C1 segment of cervical spinal cord (tissue), 14 donors: Measurements from ENCODE around the gene DPP10.

Source experiments
- DNase-seq, 14 donors: peaks; one replicate each; lab custom pipeline; 2025; lab: John Stamatoyannopoulos, UW

DPP10 gene

GRCh38 chr2:115691409-115691808 is 1249.0 kb downstream of the DPP10 start:
- no peak for DNase-seq

GRCh38 chr2:115694651-115695050 is 1252.2 kb downstream of the DPP10 start:
- no peak for DNase-seq

GRCh38 chr2:115733190-115733775 is 1290.8 kb downstream of the DPP10 start:
- DNase-seq = no peak

GRCh38 chr2:115738111-115738510 is 1295.7 kb downstream of the DPP10 start:
- DNase-seq = no peak

- no peak for DNase-seq
Measured at GRCh38 chr2:115739574-115739973, 1297.1 kb downstream of the DPP10 start.

- no peak for DNase-seq
Measured at GRCh38 chr2:115746151-115746550, 1303.7 kb downstream of the DPP10 start.

- DNase-seq = no peak
Measured at GRCh38 chr2:115757286-115757685, 1314.8 kb downstream of the DPP10 start.

- no peak for DNase-seq
Measured at GRCh38 chr2:115763601-115764000, 1321.2 kb downstream of the DPP10 start.

- no peak for DNase-seq
Measured at GRCh38 chr2:115771516-115771915, 1329.1 kb downstream of the DPP10 start.

- no peak for DNase-seq
Measured at GRCh38 chr2:115774361-115774760, 1331.9 kb downstream of the DPP10 start.

GRCh38 chr2:115779085-115779632 is 1336.7 kb downstream of the DPP10 start:
- DNase-seq = no peak

GRCh38 chr2:115782286-115782685 is 1339.8 kb downstream of the DPP10 start:
- DNase-seq = no peak

- no peak for DNase-seq
Measured at GRCh38 chr2:115796078-115796477, 1353.6 kb downstream of the DPP10 start.

GRCh38 chr2:115807276-115807675 is 1364.8 kb downstream of the DPP10 start:
- DNase-seq = no peak

GRCh38 chr2:115825912-115826311 is 1383.5 kb downstream of the DPP10 start:
- no peak for DNase-seq

- no peak for DNase-seq
Measured at GRCh38 chr2:115833196-115833595, 1390.8 kb downstream of the DPP10 start.

GRCh38 chr2:115838539-115838938 is 1396.1 kb downstream of the DPP10 start:
- no peak for DNase-seq

- no peak for DNase-seq
Measured at GRCh38 chr2:115842306-115842705, 1399.9 kb downstream of the DPP10 start.

- DNase-seq = no peak
Measured at GRCh38 chr2:115848192-115848591, 1405.8 kb downstream of the DPP10 start.

GRCh38 chr2:115867024-115867423 is 1424.6 kb downstream of the DPP10 start:
- no peak for DNase-seq

- no peak for DNase-seq
Measured at GRCh38 chr2:115874427-115874826, 1432.0 kb downstream of the DPP10 start.

GRCh38 chr2:115880558-115880957 is 1438.1 kb downstream of the DPP10 start:
- no peak for DNase-seq

GRCh38 chr2:115887209-115887776 is 1444.9 kb downstream of the DPP10 start:
- DNase-seq = no peak
